Measurements from ENCODE around the gene OR4D11. TPM values are rescaled to one million over a fixed set of nuclear protein-coding genes. Genes with fewer than 3 reads are reported as not detected.

OR4D11 gene
- total and polyA plus RNA-seq, 9 of the 15 experiments (the other 6 are each of a cell fraction or from before 2014, with no cell fraction given): not detected

- no peak for TF ChIP-seq HINFP (tag; conservative IDR thresholded peaks at IDR 0.05; ENCODE audit: low read depth)
- no peak for TF ChIP-seq GABPB2 (CRISPR knock-in tag; conservative IDR thresholded peaks at IDR 0.05)
- TF ChIP-seq CBX8 (IDR thresholded peaks at IDR 0.05; ENCODE audit: borderline replicate concordance, extremely low read depth, low read depth, low read length, poor library complexity, severe bottlenecking): no peak
- no peak for TF ChIP-seq COPS2 (conservative IDR thresholded peaks at IDR 0.05)
- TF ChIP-seq ERF (CRISPR knock-in tag; IDR thresholded peaks at IDR 0.05): no peak
- TF ChIP-seq YBX1 (IDR thresholded peaks at IDR 0.05): no peak
- TF ChIP-seq SMAD4 (CRISPR knock-in tag; conservative IDR thresholded peaks at IDR 0.05): peak; percentile 70; the same call in 1 of the 2 replicates
- TF ChIP-seq ZNF583 (CRISPR knock-in tag; IDR thresholded peaks at IDR 0.05): no peak
- TF ChIP-seq CEBPZ (IDR thresholded peaks at IDR 0.05; ENCODE audit: borderline replicate concordance, low read depth, low read length): no peak
- no peak for TF ChIP-seq RFX1 (IDR thresholded peaks at IDR 0.05)
- TF ChIP-seq KLF16 (IDR thresholded peaks at IDR 0.05): no peak
- TF ChIP-seq, protein P1, sequence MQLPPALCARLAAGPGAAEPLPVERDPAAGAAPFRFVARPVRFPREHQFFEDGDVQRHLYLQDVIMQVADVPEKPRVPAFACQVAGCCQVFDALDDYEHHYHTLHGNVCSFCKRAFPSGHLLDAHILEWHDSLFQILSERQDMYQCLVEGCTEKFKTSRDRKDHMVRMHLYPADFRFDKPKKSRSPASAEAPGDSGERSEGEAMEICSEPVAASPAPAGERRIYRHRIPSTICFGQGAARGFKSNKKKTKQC (CRISPR knock-in tag; IDR thresholded peaks at IDR 0.05): peak; percentile 79
- TF ChIP-seq DIDO1 (tag; IDR thresholded peaks at IDR 0.05; ENCODE audit: low read depth): no peak
- no peak for TF ChIP-seq NFE2L1 (tag; IDR thresholded peaks at IDR 0.05; ENCODE audit: borderline replicate concordance, low read depth)
- peak; percentile 17; the same call in 1 of the 2 replicates for TF ChIP-seq HCFC1 (IDR thresholded peaks at IDR 0.05; ENCODE audit: low read depth, low read length)
- no peak for TF ChIP-seq ZFP30 (CRISPR knock-in tag; IDR thresholded peaks at IDR 0.05; ENCODE audit: borderline replicate concordance)
- peak; percentile 45 to 92; a peak in 2 of 4 replicates for TF ChIP-seq TBL1XR1 (IDR thresholded peaks at IDR 0.05; ENCODE audit: low read length in 2 of 2)
- TF ChIP-seq, protein P2, sequence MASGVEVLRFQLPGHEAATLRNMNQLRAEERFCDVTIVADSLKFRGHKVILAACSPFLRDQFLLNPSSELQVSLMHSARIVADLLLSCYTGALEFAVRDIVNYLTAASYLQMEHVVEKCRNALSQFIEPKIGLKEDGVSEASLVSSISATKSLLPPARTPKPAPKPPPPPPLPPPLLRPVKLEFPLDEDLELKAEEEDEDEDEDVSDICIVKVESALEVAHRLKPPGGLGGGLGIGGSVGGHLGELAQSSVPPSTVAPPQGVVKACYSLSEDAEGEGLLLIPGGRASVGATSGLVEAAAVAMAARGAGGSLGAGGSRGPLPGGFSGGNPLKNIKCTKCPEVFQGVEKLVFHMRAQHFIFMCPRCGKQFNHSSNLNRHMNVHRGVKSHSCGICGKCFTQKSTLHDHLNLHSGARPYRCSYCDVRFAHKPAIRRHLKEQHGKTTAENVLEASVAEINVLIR (CRISPR knock-in tag; IDR thresholded peaks at IDR 0.05): no peak
- no peak for TF ChIP-seq MBD2 (IDR thresholded peaks at IDR 0.05; ENCODE audit: borderline replicate concordance, low read depth)
- TF ChIP-seq SLC30A9 (CRISPR knock-in tag; IDR thresholded peaks at IDR 0.05): no peak
- TF ChIP-seq ZBTB33 (CRISPR knock-in tag; IDR thresholded peaks at IDR 0.05): peak; percentile 55; the same call in 1 of the 2 replicates
Measured at GRCh38 chr11:59550368-59550841, 47.0 kb downstream of the OR4D11 start (continued).

All from K562 (cell line).